ENCODE data around the gene PRR20B. TPM values are rescaled to one million over a fixed set of nuclear protein-coding genes. Genes with fewer than 3 reads are reported as not detected.
"Not testable (repeated sequence)": the region's sequence is repeated elsewhere in the genome, so short reads cannot be mapped to it uniquely, and the experiment has no call there.

Gene PRR20B
- total RNA-seq, 6 donors from 2014 or later = not detected

- 68 to 79% methylated on average over 4 of the region's 4 CpGs for WGBS, 2 donors
- TF ChIP-seq CTCF (IDR thresholded peaks at IDR 0.05) = no peak
- no peak for TF ChIP-seq POLR2AphosphoS5 (IDR thresholded peaks at IDR 0.05)
- TF ChIP-seq POLR2A (IDR thresholded peaks at IDR 0.05) = no peak
- TF ChIP-seq EP300 (IDR thresholded peaks at IDR 0.05) = no peak
- H3K36me3 ChIP-seq = no peaks in the 10 kb centered on the region
- no peak overlapping the region for H3K27ac ChIP-seq
- H3K27me3 ChIP-seq = no peaks in the 10 kb centered on the region
- ATAC-seq (ENCODE audit: low FRiP score in 2 of 2) = no peak
- H3K9me3 ChIP-seq = peaks cover 0 to 4% (median 0%) of the 10 kb centered on the region in 4 donors
- no peaks in the 10 kb centered on the region for H3K4me1 ChIP-seq
- DNase-seq = no peak
- H3K4me3 ChIP-seq = no peak overlapping the region
These were observed 9.7 kb upstream of the PRR20B start for GRCh38 chr13:57137585-57137984.

GRCh38 chr13:57138988-57139387 is 8.3 kb upstream of the PRR20B start:
- Histone ChIP-seq H3K4me3 (no peak overlapping the region), H3K9me3 (peaks cover 0 to 4% (median 0%) of the 10 kb centered on the region in 4 donors), H3K36me3 (no peaks in the 10 kb centered on the region), H3K27ac (no peak overlapping the region), H3K4me1 (no peaks in the 10 kb centered on the region), H3K27me3 (no peaks in the 10 kb centered on the region)
- TF ChIP-seq POLR2AphosphoS5 (IDR thresholded peaks at IDR 0.05) (no peak), EP300 (IDR thresholded peaks at IDR 0.05) (no peak), POLR2A (IDR thresholded peaks at IDR 0.05) (no peak), CTCF (IDR thresholded peaks at IDR 0.05) (no peak)
- ATAC-seq (ENCODE audit: low FRiP score in 2 of 2) (no peak), DNase-seq (no peak)
- WGBS, 2 donors = 89 to 94% methylated on average over 5 of the region's 5 CpGs

- H3K9me3 ChIP-seq; ATAC-seq (ENCODE audit: low FRiP score in 2 of 2); H3K27ac ChIP-seq; H3K27me3 ChIP-seq; H3K4me1 ChIP-seq; DNase-seq; H3K4me3 ChIP-seq; H3K36me3 ChIP-seq: not testable (repeated sequence)
- WGBS, 2 donors = 96 to 97% methylated on average over 7 to 11 of the region's 18 CpGs
These were observed 7.5 kb upstream of the PRR20B start for GRCh38 chr13:57139781-57140180.

- not testable (repeated sequence) for H3K4me3 ChIP-seq; H3K27me3 ChIP-seq; H3K9me3 ChIP-seq; H3K4me1 ChIP-seq; ATAC-seq (ENCODE audit: low FRiP score in 2 of 2); H3K36me3 ChIP-seq; H3K27ac ChIP-seq
- peak in 1 of 2 donors; percentile 17 for DNase-seq
- WGBS, 2 donors = 92 to 96% methylated on average over 11 to 12 of the region's 34 CpGs
These were observed 6.9 kb upstream of the PRR20B start, which contains the start of gene PRR20A for GRCh38 chr13:57140235-57140968. TSS of gene PRR20A (plus strand) at chr13:57140918. CDS start at chr13:57141305, 387 bp downstream.

GRCh38 chr13:57148106-57148505 is 818 bp downstream of the PRR20B start:
- H3K4me3 ChIP-seq; H3K36me3 ChIP-seq; DNase-seq; H3K27ac ChIP-seq; ATAC-seq (ENCODE audit: low FRiP score in 2 of 2); H3K9me3 ChIP-seq; H3K27me3 ChIP-seq; H3K4me1 ChIP-seq: not testable (repeated sequence)
- 91 to 97% methylated on average over 9 to 10 of the region's 14 CpGs for WGBS, 2 donors

GRCh38 chr13:57153761-57154160 is 6.5 kb downstream of the PRR20B start, which contains the start of gene PRR20C:
TSS of gene PRR20C (plus strand) at chr13:57154061. CDS start at chr13:57154448, 387 bp downstream.
- H3K27me3 ChIP-seq; H3K9me3 ChIP-seq; H3K4me3 ChIP-seq; DNase-seq; H3K27ac ChIP-seq; H3K4me1 ChIP-seq; ATAC-seq (ENCODE audit: low FRiP score in 2 of 2); H3K36me3 ChIP-seq: not testable (repeated sequence)
- WGBS, 2 donors = no CpG with 5 or more reads among the region's 22 CpGs

GRCh38 chr13:57160332-57160731 is 13.0 kb downstream of the PRR20B start, which contains the start of gene PRR20D:
TSS of gene PRR20D (plus strand) at chr13:57160632. CDS start at chr13:57161019, 387 bp downstream.
- H3K36me3 ChIP-seq; H3K9me3 ChIP-seq; ATAC-seq (ENCODE audit: low FRiP score in 2 of 2); H3K27me3 ChIP-seq; H3K27ac ChIP-seq; H3K4me3 ChIP-seq; DNase-seq; H3K4me1 ChIP-seq: not testable (repeated sequence)
- WGBS, 2 donors = no CpG with 5 or more reads among the region's 22 CpGs

- H3K27me3 ChIP-seq; DNase-seq; H3K36me3 ChIP-seq; H3K4me3 ChIP-seq; H3K4me1 ChIP-seq; ATAC-seq (ENCODE audit: low FRiP score in 2 of 2); H3K27ac ChIP-seq; H3K9me3 ChIP-seq: not testable (repeated sequence)
- WGBS, 2 donors = no CpG with 5 or more reads among the region's 22 CpGs
These were observed 19.6 kb downstream of the PRR20B start, which contains the start of gene PRR20E for GRCh38 chr13:57166897-57167296. TSS of gene PRR20E (plus strand) at chr13:57167197. CDS start at chr13:57167584, 387 bp downstream.
